Measurements from ENCODE around the gene TMEM18.

Gene TMEM18

GRCh38 chr2:650343-651310 lies 26.6 kb downstream of the TMEM18 start:
- no peak for DNase-seq

- no peak for DNase-seq
These were observed 27.5 kb downstream of the TMEM18 start for GRCh38 chr2:649426-650342.

DNA sequence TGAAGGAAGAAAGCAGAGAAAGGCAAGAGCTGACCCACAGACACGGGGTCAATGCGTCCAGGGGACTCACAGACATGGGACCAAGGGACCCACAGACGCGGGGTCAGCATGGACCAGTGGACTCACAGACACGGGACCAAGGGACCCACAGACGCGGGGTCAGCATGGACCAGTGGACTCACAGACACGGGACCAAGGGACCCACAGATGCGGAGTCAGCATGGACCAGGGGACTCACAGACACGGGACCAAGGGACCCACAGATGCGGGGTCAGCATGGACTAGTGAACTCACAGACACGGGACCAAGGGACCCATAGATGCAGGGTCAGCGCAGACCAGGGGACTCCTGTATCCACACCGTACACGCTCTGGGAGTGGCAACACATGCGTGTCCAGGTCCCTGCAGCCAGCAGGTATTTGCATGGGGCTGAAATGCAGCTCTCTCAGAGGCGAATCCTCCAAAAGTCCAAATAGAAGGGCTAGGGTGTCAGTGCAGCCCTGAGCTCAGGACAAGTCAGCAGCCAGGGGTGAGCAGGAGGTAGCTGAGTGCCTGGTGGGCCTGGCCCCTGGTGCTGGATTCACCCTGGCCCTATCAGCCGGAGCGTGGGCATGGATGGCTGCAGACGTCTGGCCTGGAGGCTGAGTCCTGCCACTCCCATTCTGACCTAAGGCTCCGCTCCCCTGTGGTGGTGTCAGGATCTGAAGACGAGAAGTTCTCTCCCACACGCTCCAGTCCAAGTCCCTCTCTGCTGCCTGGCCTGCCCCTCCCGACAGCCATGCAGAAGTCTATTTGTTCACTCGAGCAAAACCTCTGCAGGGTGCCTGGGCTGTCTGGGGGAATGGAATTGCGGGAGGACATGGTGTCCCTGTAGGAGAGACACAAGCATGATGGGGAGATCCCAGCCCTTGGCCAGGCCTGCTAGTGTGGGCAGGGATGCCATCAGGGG lies 28.5 kb downstream of the TMEM18 start:
- no peak for DNase-seq

DNA sequence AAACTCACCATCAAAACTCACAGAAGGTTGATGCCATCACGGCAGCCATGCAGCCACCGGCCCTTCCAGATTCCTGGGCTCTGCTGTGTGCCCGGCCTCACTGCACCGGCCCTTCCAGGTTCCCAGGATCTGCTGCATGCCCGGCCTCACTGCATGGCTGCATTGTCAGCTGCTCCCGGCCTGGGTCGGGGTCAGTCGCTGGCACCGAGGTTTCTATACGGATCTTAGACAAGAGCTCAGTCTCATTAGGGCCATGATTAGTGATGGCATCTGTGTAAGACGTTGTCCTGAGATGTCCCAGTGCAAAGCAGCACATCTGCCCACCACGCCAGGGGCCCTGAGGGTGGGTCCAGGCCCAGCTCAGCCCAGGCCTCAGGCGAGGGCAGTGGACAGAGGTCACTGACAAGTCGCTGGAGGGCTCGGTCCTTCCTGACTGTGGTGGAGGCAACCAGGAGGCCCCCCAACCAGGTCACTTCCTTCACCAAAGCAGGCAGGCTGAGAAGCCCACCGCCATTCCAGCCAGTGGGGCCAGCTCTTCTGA lies 29.4 kb downstream of the TMEM18 start:
- DNase-seq, result no peak

- DNase-seq, result no peak
These were observed 30.1 kb downstream of the TMEM18 start for GRCh38 chr2:647003-647560.

DNA sequence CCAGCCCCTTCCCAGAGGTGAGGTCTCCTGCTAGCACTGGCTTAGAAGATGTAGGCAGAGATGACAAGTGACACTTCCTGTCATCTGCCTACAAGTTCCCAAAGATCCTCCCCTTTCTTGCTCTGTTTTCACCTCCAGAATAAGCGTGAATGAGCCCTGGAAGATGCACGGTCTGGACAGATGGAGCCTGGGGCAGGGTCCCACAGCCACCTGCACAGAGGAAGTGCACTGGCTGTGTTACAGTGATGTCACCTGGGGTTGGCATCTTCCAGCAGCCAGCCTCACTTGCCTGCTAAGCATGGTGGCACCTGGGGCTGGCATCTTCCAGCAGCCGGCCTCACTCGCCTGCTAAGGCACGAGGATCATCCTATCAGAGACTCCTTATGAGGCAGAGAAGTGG lies 32.3 kb downstream of the TMEM18 start:
- no peak for DNase-seq

- DNase-seq, result no peak
These were observed 33.4 kb downstream of the TMEM18 start for GRCh38 chr2:643761-644160.

GRCh38 chr2:643334-643733 lies 33.9 kb downstream of the TMEM18 start:
- no peak for DNase-seq

GRCh38 chr2:641872-642815 lies 35.1 kb downstream of the TMEM18 start:
- no peak for DNase-seq

DNA sequence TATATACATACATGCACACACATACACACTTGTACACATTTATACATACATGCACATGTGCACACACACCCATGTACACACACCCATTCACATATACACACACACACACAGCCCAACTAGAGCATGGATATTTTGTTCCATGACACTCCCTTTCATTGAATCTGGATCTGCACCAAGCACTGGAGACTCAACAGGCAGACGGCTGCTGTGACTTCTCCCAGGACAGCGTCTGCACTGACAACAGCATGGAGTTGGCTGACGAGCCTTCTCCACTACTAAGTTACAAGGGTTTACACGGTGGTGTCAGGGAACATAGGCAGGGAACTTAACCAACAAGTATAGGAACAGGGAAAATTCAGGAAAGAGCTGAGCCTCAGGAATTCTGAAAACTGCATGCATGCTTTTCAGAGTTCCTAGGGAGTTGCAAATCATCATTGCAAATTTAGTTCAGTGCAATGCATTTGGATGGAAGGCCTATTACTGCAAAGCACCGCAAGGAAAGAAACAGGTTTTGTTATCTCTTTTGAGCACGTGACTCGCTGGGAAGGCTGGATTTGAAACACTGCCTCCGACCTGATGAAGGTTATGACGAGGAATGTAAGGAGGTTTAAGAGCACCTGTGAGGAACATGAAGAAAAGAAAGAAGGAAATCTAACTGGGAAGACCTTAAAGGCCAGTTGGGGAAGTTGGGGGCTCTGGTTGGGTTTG lies 35.9 kb downstream of the TMEM18 start:
- no peak for DNase-seq

DNA sequence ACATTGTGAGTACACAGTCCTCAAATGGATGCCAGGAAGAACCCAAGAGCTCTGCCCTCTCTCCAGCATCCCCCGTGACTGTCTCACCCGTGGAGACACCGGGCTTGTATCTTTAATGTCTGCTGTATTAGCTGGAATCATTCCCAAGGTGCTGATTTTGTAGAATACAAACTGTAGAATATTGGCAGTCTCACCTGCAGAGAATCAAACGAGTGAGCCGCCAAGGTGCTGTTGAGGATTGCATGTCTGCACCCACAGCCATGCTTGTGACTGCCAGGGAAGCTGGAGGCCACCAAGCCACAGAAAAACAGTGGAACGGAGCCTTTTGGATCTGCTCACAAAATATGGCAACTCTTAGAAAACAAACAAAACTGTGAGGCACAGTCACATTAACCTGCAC lies 37.5 kb downstream of the TMEM18 start:
- no peak for DNase-seq

DNA sequence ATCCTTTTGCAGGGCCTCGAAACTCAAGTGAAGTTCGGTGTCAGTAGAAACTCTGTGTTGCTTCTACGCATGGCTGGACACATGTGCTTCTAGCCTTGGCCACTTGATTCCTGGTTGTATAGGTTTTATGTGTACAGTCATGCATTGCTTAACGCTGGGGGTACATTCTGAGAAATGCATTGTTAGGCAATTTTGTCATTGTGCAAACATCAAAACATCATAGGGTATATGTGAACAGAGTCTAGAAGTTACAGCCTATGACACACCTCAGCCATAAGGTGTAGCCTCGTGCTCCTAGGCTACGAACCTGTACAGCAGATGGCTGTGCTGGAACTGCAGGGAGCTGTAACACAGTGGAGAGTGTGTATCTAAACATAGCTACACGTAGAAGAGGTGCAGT lies 39.4 kb downstream of the TMEM18 start:
- no peak for DNase-seq

- no peak for DNase-seq
These were observed 39.8 kb downstream of the TMEM18 start for GRCh38 chr2:637406-637776.

GRCh38 chr2:636641-637405 lies 40.4 kb downstream of the TMEM18 start:
- DNase-seq, result peak; percentile 69

DNA sequence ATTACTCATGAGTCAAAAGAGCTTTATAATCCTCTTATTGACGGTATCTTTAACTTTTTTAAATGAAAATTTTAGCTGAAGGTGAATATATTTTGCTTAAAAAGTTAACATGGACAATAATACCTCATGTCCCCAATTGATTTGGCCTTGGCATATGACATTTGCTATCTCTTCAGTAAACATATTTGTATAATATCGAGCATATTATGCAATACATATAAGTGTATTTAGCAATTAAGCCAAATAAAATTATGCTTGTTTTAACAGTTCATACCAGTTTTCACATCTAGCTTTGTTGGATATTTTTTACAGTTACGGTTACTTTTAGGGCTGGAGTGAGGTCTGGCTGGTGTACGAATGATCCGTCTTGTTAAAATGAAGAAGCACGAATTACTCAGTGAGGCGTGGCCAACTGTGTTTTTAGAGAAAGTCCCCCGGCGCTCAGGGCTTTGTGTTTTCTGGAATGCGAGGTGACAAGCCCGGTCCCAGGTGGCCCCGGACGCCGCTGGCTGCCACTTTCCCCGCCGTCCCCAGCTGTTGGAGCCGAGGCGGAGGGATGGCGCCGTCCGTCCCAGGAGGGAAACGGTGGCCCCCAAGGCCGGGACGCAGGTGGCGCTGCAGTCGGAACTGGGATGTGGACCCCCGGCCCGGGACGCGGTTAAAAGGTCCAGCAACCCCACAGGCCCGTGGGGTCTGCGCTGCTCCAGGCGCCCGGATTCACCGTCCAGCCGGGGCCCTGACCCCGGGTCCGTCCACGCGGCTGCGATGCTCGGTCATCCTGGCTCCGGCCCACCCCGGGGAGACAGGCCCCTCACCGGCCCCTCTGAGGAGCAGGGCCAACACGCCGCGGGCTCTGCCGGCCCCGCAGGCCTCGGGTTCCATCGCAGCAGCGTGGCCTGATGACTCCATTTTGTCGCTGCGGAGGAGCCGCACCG lies 41.3 kb downstream of the TMEM18 start:
- DNase-seq, result no peak

DNA sequence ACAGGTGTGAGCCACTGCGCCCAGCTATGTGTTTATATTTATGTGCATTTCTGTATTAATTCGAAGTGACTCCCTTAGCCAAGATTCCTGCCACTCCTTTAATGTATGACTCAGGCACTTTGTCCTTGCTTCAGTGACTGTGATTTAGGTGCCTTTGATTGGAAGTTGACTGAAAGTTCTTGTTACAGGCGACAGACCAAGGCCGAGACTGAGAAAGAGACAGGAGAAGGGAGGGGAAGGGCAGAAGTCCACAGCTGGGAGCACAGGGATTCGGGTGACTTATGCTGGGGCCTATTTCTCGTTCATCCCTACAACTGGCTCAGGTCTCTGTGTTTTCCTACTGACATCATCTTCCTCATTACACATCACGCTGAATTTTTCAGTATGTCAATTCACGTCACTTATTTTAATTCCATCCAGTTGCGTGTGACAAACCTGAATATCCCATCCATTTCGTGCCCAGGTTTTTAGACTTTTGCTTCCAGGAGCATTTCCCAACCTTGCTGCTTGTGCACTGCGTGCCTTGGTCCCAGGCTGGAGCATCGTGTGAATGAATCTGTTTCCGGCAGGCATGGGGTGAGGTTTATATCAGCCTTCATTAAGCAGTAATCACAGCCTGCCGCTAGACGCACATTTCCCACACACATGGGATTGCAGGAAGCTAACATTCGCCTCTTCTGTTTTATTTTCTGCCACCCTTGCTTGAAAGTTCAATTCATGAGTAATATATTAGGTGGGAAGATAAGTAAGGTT lies 42.4 kb downstream of the TMEM18 start:
- DNase-seq, result no peak

DNA sequence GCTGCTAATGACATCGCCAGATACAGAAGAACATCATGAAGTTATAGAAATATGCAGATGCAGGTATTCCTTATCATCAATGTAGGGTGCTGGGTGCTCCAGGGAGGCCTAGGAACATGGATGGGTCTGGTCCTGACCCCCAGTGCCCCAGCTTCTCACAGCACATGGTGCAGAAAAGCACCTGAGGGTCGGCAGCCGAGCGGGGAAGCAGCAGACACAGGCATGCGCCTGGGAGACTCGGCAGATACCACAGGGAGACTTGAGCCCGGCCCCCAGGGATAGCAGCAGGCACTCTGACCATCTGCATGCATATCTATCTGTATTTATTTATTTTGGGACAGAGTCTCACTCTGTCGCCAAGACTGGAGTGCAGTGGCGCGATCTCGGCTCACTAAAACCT lies 43.2 kb downstream of the TMEM18 start:
- no peak for DNase-seq

All from activated CD4-positive, alpha-beta T cell treated with anti-CD3 and anti-CD28 coated beads for 48 hours (primary cell).